Natural killer cell (primary cell): ENCODE data around the gene MARK3. TPM values are rescaled to one million over a fixed set of nuclear protein-coding genes. Genes with fewer than 3 reads are reported as not detected.

Experiments
- ATAC-seq, 3 donors: fragments of 150-1000 bp in 2 of 3; fragments of 200-7000 bp in 1 of 3; cut with Tn5 transposase; 1 replicate in 1 of 3; 2 replicates in 2 of 3; pipeline ENCODE4 v1.10.0; 2021; ENCODE audit warnings: mild to moderate bottlenecking in 2 of 3, moderate library complexity in 2 of 3
- DNase-seq, 2 donors: peaks; one replicate each; pipeline versions ENCODE4 v3.0.0 to v3.0.0-alpha.2; 2013 to 2021; ENCODE audit warnings: mixed read lengths in 1 of 2
- H3K27ac ChIP-seq: one replicate; pipeline ENCODE4 v1.5.1; 2013; ENCODE audit warnings: mild to moderate bottlenecking, low read length
- H3K27me3 ChIP-seq: one replicate; pipeline ENCODE4 v1.6.1; 2013; ENCODE audit warnings: low read length; ENCODE audit not compliant: control insufficient read depth, insufficient read depth
- H3K36me3 ChIP-seq: one replicate; pipeline ENCODE4 v1.6.1; 2013; ENCODE audit warnings: low read length; ENCODE audit not compliant: control insufficient read depth, insufficient read depth
- H3K4me1 ChIP-seq: one replicate; pipeline ENCODE4 v1.6.1; 2013; ENCODE audit warnings: low read length; ENCODE audit not compliant: control insufficient read depth, insufficient read depth
- H3K4me3 ChIP-seq: one replicate; pipeline ENCODE4 v1.5.1; 2013; ENCODE audit warnings: low read length
- H3K9me3 ChIP-seq: one replicate; pipeline ENCODE4 v1.6.1; 2013; ENCODE audit warnings: low read length; ENCODE audit not compliant: control insufficient read depth, insufficient read depth
- H3K27ac Mint-ChIP-seq, 2 donors: one replicate each; pipeline ENCODE4 v1.8.0; 2022; ENCODE audit warnings: mild to moderate bottlenecking in 2 of 2, mixed read lengths in 2 of 2, moderate library complexity in 1 of 2
- H3K27me3 Mint-ChIP-seq, 2 donors: one replicate each; pipeline ENCODE4 v1.8.0; 2022; ENCODE audit warnings: low read depth in 2 of 2, mixed read lengths in 2 of 2
- H3K36me3 Mint-ChIP-seq: one replicate; pipeline ENCODE4 v1.8.0; 2022; ENCODE audit warnings: mixed read lengths
- H3K4me1 Mint-ChIP-seq, 2 donors: one replicate each; pipeline ENCODE4 v1.8.0; 2022; ENCODE audit warnings: mixed read lengths in 2 of 2
- H3K4me3 Mint-ChIP-seq: one replicate; pipeline ENCODE4 v1.8.0; 2022; ENCODE audit warnings: mild to moderate bottlenecking, moderate library complexity, mixed read lengths
- H3K9me3 Mint-ChIP-seq, 2 donors: one replicate each; pipeline ENCODE4 v1.8.0; 2022; ENCODE audit warnings: mixed read lengths in 2 of 2
- CTCF ChIP-seq: fragments of 200-600 bp; IDR thresholded peaks from one replicate; pipeline ENCODE4 v1.8.0; 2022; ENCODE audit warnings: antibody characterized with exemption
- WGBS: methylation state at CpG from one replicate; pipeline ENCODE4 v1.1.7; 2013; ENCODE audit warnings: missing lambda C conversion rate; ENCODE audit not compliant: insufficient coverage; 5-methylcytosine and 5-hydroxymethylcytosine counted together
- intact Hi-C: fragments of 100-400 bp; cut with micrococcal nuclease; formaldehyde crosslinking; loops from one replicate; pipeline ENCODE4 v1.14.2; 2022
- total RNA-seq, 4 donors: library from RNA; stranded (reverse); fragments of 120-200 nt in 1 of 4; gene quantifications; one replicate each; pipeline versions ENCODE4 v1.2.3 to v1.2.4, GENCODE V29; 2013 to 2022

Gene MARK3
- total RNA-seq, 3 donors from 2014 or later (not counting 1 experiment from before 2014, with no cell fraction given), result 138 to 167 (median 152) TPM

GRCh38 chr14:103520657-103521437 is 135.6 kb downstream of the MARK3 start:
- intact Hi-C loops, result no loop called here
- H3K27ac ChIP-seq, result no peak overlapping the region
- H3K27ac Mint-ChIP-seq, result no peak overlapping the region

GRCh38 chr14:103521438-103521950 is 136.3 kb downstream of the MARK3 start:
- peak overlapping the region; percentile 42 for H3K4me3 Mint-ChIP-seq
- H3K27ac ChIP-seq, result no peak overlapping the region
- no peaks in the 10 kb centered on the region for H3K9me3 Mint-ChIP-seq

More at GRCh38 chr14:103520657-103521437, 135.6 kb downstream of the MARK3 start:
- TF ChIP-seq CTCF, result peak; percentile 50
- ATAC-seq (peak; percentile 77 to 85 (median 82)), DNase-seq (peak; percentile 61 to 85)
- H3K9me3 ChIP-seq, result no peaks in the 10 kb centered on the region
- Mint-ChIP-seq H3K9me3 (no peaks in the 10 kb centered on the region), H3K4me3 (peak overlapping the region; percentile 75), H3K27me3 (peaks cover 0 to 6% of the 10 kb centered on the region in 2 donors), H3K36me3 (no peaks in the 10 kb centered on the region), H3K4me1 (peaks cover 0 to 14% of the 10 kb centered on the region in 2 donors)
- peak overlapping the region; percentile 38 for H3K4me3 ChIP-seq
- H3K36me3 ChIP-seq, result no peaks in the 10 kb centered on the region
- peaks cover 5% of the 10 kb centered on the region for H3K27me3 ChIP-seq
- WGBS, result 3% methylated on average over 61 of the region's 66 CpGs
- peaks cover 19% of the 10 kb centered on the region for H3K4me1 ChIP-seq

GRCh38 chr14:103521951-103522563 is 136.8 kb downstream of the MARK3 start:
- no peak for TF ChIP-seq CTCF
- H3K36me3 ChIP-seq, result no peaks in the 10 kb centered on the region
- DNase-seq (peak in 1 of 2 donors; percentile 42), ATAC-seq (no peak)
- Mint-ChIP-seq H3K4me3 (peak overlapping the region; percentile 47), H3K36me3 (no peaks in the 10 kb centered on the region), H3K9me3 (no peaks in the 10 kb centered on the region), H3K27ac (no peak overlapping the region), H3K4me1 (peaks cover 3 to 15% of the 10 kb centered on the region in 2 donors), H3K27me3 (peaks cover 0 to 6% of the 10 kb centered on the region in 2 donors)
- 2% methylated on average over 74 of the region's 74 CpGs for WGBS
- intact Hi-C loops, result no loop called here
- no peaks in the 10 kb centered on the region for H3K9me3 ChIP-seq
- H3K4me1 ChIP-seq, result peaks cover 30% of the 10 kb centered on the region
- H3K4me3 ChIP-seq, result no peak overlapping the region
- peaks cover 5% of the 10 kb centered on the region for H3K27me3 ChIP-seq
- H3K27ac ChIP-seq, result no peak overlapping the region

More at GRCh38 chr14:103521438-103521950, 136.3 kb downstream of the MARK3 start:
- no peaks in the 10 kb centered on the region for H3K36me3 ChIP-seq
- TF ChIP-seq CTCF, result no peak
- peaks cover 0 to 6% of the 10 kb centered on the region in 2 donors for H3K27me3 Mint-ChIP-seq
- DNase-seq, result peak in 1 of 2 donors; percentile 47
- H3K36me3 Mint-ChIP-seq, result no peaks in the 10 kb centered on the region
- intact Hi-C loops, result no loop called here
- H3K27ac Mint-ChIP-seq, result no peak overlapping the region
- ATAC-seq, result peak in 2 of 3 donors; percentile 17 to 27
- peak overlapping the region; percentile 38 for H3K4me3 ChIP-seq
- H3K4me1 ChIP-seq, result peaks cover 24% of the 10 kb centered on the region
- H3K9me3 ChIP-seq, result no peaks in the 10 kb centered on the region
- peaks cover 0 to 14% of the 10 kb centered on the region in 2 donors for H3K4me1 Mint-ChIP-seq
- H3K27me3 ChIP-seq, result peaks cover 5% of the 10 kb centered on the region
- under 1% methylated on average over 77 of the region's 77 CpGs for WGBS
